Adrenal gland (tissue), 5 donors: ENCODE results near the gene NECTIN4.

ENCODE experiments used
- CTCF ChIP-seq, 6 experiments: fragments of 450-650 bp in 4 of 6; fragments of 200-600 bp in 2 of 6; sonication (generic) in 1 of 6; IDR thresholded peaks; 1 replicate in 5 of 6; 2 replicates in 1 of 6; pipeline versions ENCODE4 v1.5.1 to v1.8.0; 2016 to 2021; ENCODE audit warnings: antibody characterized with exemption in 6 of 6, mild to moderate bottlenecking in 2 of 6, moderate library complexity in 1 of 6
- POLR2A ChIP-seq, 2 donors: fragments of 450-650 bp; IDR thresholded peaks; one replicate each; pipeline ENCODE4 v1.6.1; 2017; ENCODE audit warnings: antibody characterized with exemption in 2 of 2, mild to moderate bottlenecking in 2 of 2, moderate library complexity in 1 of 2
- donor health status: DM: no; HTN: no; CAD: no.

- TF ChIP-seq CTCF (IDR thresholded peaks at IDR 0.05) = no peak
- TF ChIP-seq POLR2A (IDR thresholded peaks at IDR 0.05) = no peak
Observed at GRCh38 chr1:161083748-161084596, 5.4 kb downstream of the NECTIN4 start.
